MM.1S (cell line): Measurements from ENCODE around the gene HYAL4.

ENCODE experiments used
- CTCF ChIP-seq: fragments of 300-600 bp; sonication (generic); IDR thresholded peaks from 2 replicates; pipeline ENCODE4 v1.5.1; 2016; ENCODE audit warnings: antibody characterized with exemption, low read length, mixed read lengths
- EZH2 ChIP-seq: fragments of 300-600 bp; sonication (generic); optimal IDR thresholded peaks from 2 replicates; pipeline ENCODE3; 2017; ENCODE audit warnings: low read depth, mild to moderate bottlenecking, antibody characterized with exemption, low read length, mixed read lengths

DNA sequence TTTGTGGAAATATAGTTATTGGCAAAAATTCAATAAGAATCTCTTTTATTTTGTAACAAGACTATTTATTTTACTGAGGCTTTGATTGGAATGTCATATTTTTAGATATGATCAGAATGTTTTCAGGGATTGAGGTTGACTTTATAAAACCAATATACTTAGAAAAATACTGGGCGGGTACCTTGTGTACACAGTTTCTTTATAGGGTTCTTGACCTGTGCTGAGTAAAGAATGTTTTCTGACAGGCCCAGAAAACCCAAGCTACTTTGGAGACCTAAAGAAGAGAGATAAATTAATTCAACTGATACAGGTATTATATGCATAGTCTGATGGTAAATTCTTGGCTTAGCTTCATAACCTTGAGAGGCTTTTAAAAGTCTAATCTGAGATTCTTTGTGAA is 56.1 kb downstream of the HYAL4 start:
- no peak for TF ChIP-seq CTCF
- no peak for TF ChIP-seq EZH2
